Upper lobe of left lung (tissue), 6 donors: ENCODE data around the gene RASA3. TPM values are rescaled to one million over a fixed set of nuclear protein-coding genes. Genes with fewer than 3 reads are reported as not detected.

Experiments used
- ATAC-seq, 2 donors: fragments of 200-7000 bp; cut with Tn5 transposase; one replicate each; pipeline ENCODE4 v1.9.1; 2022; ENCODE audit warnings: mild to moderate bottlenecking in 2 of 2, moderate library complexity in 2 of 2; ENCODE audit not compliant: low FRiP score in 2 of 2
- DNase-seq, 2 donors: peaks; one replicate each; pipeline ENCODE4 v3.0.0-alpha.2; 2019 to 2020
- H3K27ac ChIP-seq, 4 donors: fragments of 200-600 bp; sonication (generic); one replicate each; pipeline ENCODE4 v1.5.1; 2016 to 2019
- H3K27me3 ChIP-seq, 4 donors: fragments of 200-600 bp; sonication (generic); one replicate each; pipeline ENCODE4 v1.5.1; 2017 to 2019
- H3K36me3 ChIP-seq, 4 donors: fragments of 200-600 bp; sonication (generic); one replicate each; pipeline ENCODE4 v1.5.1; 2016 to 2019
- H3K4me1 ChIP-seq, 4 donors: fragments of 200-600 bp; sonication (generic); one replicate each; pipeline ENCODE4 v1.5.1; 2018 to 2019
- H3K4me3 ChIP-seq, 4 donors: fragments of 200-600 bp; sonication (generic); one replicate each; pipeline ENCODE4 v1.5.1; 2017 to 2019; ENCODE audit warnings: mild to moderate bottlenecking in 2 of 4, moderate library complexity in 1 of 4
- H3K9me3 ChIP-seq, 4 donors: fragments of 200-600 bp; sonication (generic); one replicate each; pipeline ENCODE4 v1.5.1; 2018 to 2019
- CTCF ChIP-seq, 6 experiments: fragments of 450-650 bp in 4 of 6; fragments of 200-600 bp in 2 of 6; sonication (generic) in 2 of 6; IDR thresholded peaks; one replicate each; pipeline ENCODE4 v1.5.1; 2016 to 2019; ENCODE audit warnings: antibody characterized with exemption in 6 of 6
- EP300 ChIP-seq, 4 donors: sonication (generic); formaldehyde crosslinking; IDR thresholded peaks; one replicate each; pipeline ENCODE4 v1.5.1; 2017; ENCODE audit warnings: antibody characterized with exemption in 4 of 4, control low read depth in 2 of 4
- POLR2A ChIP-seq, 4 donors: fragments of 450-650 bp; IDR thresholded peaks; one replicate each; pipeline ENCODE4 v1.5.1; 2016 to 2017; ENCODE audit warnings: antibody characterized with exemption in 4 of 4, mild to moderate bottlenecking in 2 of 4
- POLR2AphosphoS5 ChIP-seq, 2 donors: sonication (generic); formaldehyde crosslinking; IDR thresholded peaks; one replicate each; pipeline ENCODE4 v1.5.1; 2017; ENCODE audit warnings: antibody characterized with exemption in 2 of 2
- WGBS, 2 donors: methylation state at CpG; one replicate each; pipeline ENCODE4 v1.1.5; 2017 to 2018; 5-methylcytosine and 5-hydroxymethylcytosine counted together
- total RNA-seq, 6 donors: library from RNA; depleted of rRNA in 4 of 6; stranded (reverse); fragments of >200 nt in 4 of 6; gene quantifications; one replicate each; pipeline versions ENCODE4 v1.1.0 to v1.2.1, GENCODE V29; 2016 to 2021
- donor health status: DM: no; HTN: no; CAD: no; lungs with moderate emphysema.
- donor health status: DM: no; HTN: yes; CAD: no; lungs with severe emphysema.

The RASA3 gene
- total RNA-seq, 6 donors from 2014 or later = 11.4 to 52.4 (median 18.4) TPM

DNA sequence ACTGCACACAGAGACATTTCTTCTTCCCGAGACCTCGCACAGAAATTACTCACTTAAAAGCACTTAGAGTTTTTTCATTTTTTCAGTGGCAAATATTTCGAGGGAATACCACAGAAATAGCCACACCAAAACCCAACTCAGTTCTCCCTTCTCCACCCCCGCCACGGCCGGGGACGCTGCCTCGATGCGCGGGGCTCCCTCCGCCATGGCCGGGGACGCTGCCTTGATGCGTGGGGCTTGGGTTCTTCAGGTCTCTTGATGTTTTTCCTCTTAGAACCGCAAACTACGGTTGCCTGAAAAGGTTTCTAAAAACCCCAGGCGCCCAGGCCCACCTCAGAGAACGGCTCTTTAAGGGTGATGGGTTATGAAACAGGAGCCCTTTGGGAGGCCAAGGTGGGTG, 71.4 kb downstream of the RASA3 start:
- peaks cover 0 to 3% (median 1%) of the 10 kb centered on the region in 4 donors for H3K36me3 ChIP-seq
- H3K27ac ChIP-seq = no peak overlapping the region
- no peak for TF ChIP-seq POLR2A (IDR thresholded peaks at IDR 0.05)
- no peak for TF ChIP-seq CTCF (IDR thresholded peaks at IDR 0.05)
- TF ChIP-seq EP300 (IDR thresholded peaks at IDR 0.05) = no peak
- TF ChIP-seq POLR2AphosphoS5 (IDR thresholded peaks at IDR 0.05) = no peak
- no peaks in the 10 kb centered on the region for H3K27me3 ChIP-seq
- peaks cover 53 to 72% (median 65%) of the 10 kb centered on the region in 4 donors for H3K4me1 ChIP-seq
- no peaks in the 10 kb centered on the region for H3K9me3 ChIP-seq
- no peak overlapping the region for H3K4me3 ChIP-seq
- DNase-seq = peak in 1 of 2 donors; percentile 77
- 88 to 94% methylated on average over 18 of the region's 18 CpGs for WGBS, 2 donors
- no peak for ATAC-seq

- no peak overlapping the region for H3K4me3 ChIP-seq
- peak overlapping the region in 3 of 4 donors; percentile 8 to 32 (median 10) for H3K27ac ChIP-seq
- no peaks in the 10 kb centered on the region for H3K27me3 ChIP-seq
- no peaks in the 10 kb centered on the region for H3K9me3 ChIP-seq
- 67 to 91% methylated on average over 43 to 53 of the region's 53 CpGs for WGBS, 2 donors
- H3K4me1 ChIP-seq = peaks cover 45 to 66% (median 58%) of the 10 kb centered on the region in 4 donors
- DNase-seq (peak in 1 of 2 donors; percentile 88), ATAC-seq (no peak)
- H3K36me3 ChIP-seq = peaks cover 0 to 9% (median 3%) of the 10 kb centered on the region in 4 donors
- TF ChIP-seq POLR2AphosphoS5 (IDR thresholded peaks at IDR 0.05) (no peak), EP300 (IDR thresholded peaks at IDR 0.05) (peak in 1 of 4 donors; percentile 67)
These were observed 72.2 kb downstream of the RASA3 start for GRCh38 chr13:114059946-114060860.

- DNase-seq = peak in 1 of 2 donors; percentile 66
- TF ChIP-seq POLR2A (IDR thresholded peaks at IDR 0.05) = no peak
- no peak for TF ChIP-seq POLR2AphosphoS5 (IDR thresholded peaks at IDR 0.05)
- no peak for TF ChIP-seq CTCF (IDR thresholded peaks at IDR 0.05)
- no peak for TF ChIP-seq EP300 (IDR thresholded peaks at IDR 0.05)
- H3K4me1 ChIP-seq = peaks cover 39 to 59% (median 51%) of the 10 kb centered on the region in 4 donors
- no peak overlapping the region for H3K4me3 ChIP-seq
- no peaks in the 10 kb centered on the region for H3K27me3 ChIP-seq
- H3K27ac ChIP-seq = peak overlapping the region in 1 of 4 donors; percentile 32
- no peak for ATAC-seq
- peaks cover 0 to 13% (median 3%) of the 10 kb centered on the region in 4 donors for H3K36me3 ChIP-seq
- 93 to 99% methylated on average over 11 to 16 of the region's 16 CpGs for WGBS, 2 donors
- no peaks in the 10 kb centered on the region for H3K9me3 ChIP-seq
These were observed 73.0 kb downstream of the RASA3 start for GRCh38 chr13:114059428-114059827.

GRCh38 chr13:114058051-114058867, 74.2 kb downstream of the RASA3 start:
- Histone ChIP-seq H3K4me3 (no peak overlapping the region), H3K4me1 (peaks cover 28 to 47% (median 39%) of the 10 kb centered on the region in 4 donors), H3K27ac (peak overlapping the region in 1 of 4 donors; percentile 66), H3K36me3 (peaks cover 0 to 13% (median 3%) of the 10 kb centered on the region in 4 donors), H3K27me3 (no peaks in the 10 kb centered on the region), H3K9me3 (no peaks in the 10 kb centered on the region)
- no peak for TF ChIP-seq POLR2AphosphoS5 (IDR thresholded peaks at IDR 0.05)
- TF ChIP-seq POLR2A (IDR thresholded peaks at IDR 0.05) = no peak
- no peak for TF ChIP-seq CTCF (IDR thresholded peaks at IDR 0.05)
- 81 to 83% methylated on average over 29 to 30 of the region's 30 CpGs for whole genome bisulfite sequencing, 2 donors
- DNase-seq = peak in 1 of 2 donors; percentile 52
- no peak for ATAC-seq
